ENCODE data around the gene TSHB.

The TSHB gene

DNA sequence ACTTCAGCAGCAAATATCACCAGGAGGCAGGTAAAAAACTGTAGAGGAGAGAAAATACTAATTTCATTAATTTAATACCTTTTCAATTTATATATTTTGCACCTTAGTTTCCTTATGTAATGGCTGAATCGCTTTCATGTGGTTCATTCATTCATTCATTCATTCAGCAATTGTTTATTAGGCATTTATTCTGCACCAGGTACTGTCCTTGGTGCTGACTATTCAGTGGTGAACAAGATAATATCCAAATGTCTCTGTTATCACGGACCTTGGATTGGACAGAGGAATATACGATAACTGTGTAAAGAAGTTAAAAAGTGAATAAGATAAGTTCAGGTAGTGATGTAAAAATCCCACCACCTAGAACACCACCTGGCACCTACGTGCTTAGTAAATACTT, 30.9 kb downstream of the TSHB start:
- DNase-seq (ENCODE audit: low spot score): no peak

DNA sequence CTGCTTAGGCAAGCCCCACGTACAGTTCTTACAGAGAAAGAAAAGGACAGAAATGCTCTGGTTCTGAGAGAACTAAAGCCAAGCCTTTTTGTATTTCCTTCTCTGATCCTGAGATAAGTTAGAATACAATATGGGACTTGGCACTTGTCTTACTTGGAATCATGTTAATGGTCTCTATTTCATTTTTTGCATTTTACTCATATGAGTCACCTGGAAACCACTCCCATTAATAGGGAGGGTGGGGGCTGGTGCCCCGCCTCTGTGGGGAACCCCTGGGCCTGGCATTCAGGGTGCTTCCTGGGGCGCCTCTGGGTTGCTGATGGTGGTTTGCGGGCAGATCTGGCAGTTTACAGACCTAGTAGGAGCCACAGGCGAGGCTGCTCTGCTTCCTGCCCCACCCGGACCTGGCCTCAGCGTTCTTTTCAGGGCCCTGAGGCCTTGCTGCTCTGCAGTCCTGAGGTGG, 32.9 kb downstream of the TSHB start:
- peak; percentile 89 for DNase-seq (ENCODE audit: low spot score)

DNA sequence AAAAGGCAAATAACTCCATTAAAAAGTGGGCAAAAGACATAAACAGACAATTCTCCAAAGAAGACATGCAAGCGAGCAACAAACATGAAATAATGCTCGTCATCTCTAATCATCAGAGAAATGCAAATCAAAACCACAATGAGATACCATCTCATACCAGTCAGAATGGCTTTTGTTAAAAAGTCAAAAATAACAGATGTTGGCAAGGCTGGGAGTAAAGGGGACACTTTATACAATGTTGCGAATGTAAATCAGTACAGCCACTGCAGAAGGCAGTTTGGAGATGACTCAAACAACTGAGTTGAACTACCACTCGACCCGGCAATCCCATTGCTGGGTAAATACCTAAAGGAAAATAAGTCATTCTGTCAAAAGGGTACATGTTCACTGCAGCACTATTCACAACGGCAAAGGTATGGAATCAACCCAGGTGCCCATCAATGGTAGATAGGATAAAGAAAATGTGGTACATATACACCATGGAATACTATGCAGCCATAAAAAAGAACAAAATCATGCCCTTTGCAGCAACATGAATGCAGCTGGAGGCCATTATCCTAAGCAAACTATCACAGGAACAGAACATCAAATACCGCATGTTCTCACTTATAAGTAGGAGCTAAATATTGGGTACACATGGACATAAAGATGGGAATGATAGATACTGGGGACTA, 33.7 kb downstream of the TSHB start:
- no peak for DNase-seq (ENCODE audit: low spot score)

DNA sequence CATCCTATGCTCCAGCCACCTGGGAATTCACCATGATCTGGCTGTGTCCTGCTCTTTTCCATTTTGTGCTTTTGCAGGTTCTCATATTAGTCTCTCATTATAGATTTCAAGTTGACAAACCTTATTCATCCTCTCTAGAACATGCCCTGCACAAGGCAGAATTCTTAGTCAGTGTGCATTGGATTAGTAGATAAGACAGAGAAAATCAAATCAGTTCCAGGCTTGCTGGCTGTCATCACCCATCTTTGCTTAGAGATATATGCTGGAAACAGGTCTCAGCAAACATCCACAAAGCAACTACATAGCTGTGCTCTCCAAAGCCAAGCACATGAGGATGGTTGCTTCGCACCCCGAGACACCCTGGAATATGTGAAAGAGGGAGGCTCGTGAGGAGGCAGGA, 34.8 kb downstream of the TSHB start:
- DNase-seq (ENCODE audit: low spot score): no peak

DNA sequence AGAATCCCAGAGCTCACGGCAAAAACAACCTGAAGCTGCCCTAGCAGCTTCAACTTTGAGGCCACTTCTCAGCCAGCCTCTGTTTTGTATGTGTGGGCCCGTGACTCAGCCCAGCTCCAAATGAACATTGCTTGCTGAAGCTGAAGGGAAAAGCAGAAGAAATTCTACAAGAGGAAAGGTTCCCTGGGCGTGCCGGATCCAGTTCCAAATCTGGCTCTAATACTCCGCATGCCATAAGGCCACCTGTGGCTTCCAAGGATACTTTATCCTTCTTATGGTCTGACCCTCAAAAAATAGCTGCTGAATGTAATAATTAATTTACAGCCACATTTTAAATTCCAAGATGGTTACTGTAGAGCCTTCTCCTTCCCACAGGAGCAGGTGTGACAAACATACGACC, 35.4 kb downstream of the TSHB start:
- peak; percentile 15 for DNase-seq (ENCODE audit: low spot score)

DNA sequence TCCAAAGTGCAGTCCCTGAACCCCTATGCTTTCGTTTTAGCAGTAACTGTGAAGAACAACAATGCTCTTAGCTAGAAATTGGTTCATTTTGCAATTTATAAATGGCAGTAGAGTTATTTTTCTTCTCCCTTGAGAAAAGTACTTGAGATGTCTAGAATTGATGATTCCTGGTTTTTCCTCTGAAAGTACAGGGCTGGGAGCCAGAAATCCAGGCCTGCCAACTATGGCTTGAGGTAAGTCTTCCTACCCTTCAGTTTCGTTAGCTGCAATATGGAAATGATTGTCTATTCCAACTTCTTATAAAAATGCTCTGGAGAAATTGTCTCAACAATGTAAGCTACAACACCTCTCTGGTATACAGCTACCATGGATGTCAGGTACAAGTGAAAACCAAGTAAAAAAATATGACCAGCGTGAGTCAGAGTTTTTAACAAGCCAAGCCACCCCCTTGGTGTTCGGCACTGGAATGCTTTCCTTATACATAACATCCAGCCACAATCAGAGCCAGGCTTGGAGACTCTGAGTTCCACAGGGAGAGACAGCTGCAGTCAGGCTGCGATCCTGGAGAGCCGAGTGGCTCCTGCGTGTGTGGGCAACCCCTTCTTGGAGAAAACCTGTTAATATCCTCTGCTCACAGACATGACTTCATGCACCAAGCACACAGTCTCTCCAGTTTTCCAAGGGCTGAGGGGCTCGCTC, 37.7 kb downstream of the TSHB start:
- peak; percentile 64 for DNase-seq (ENCODE audit: low spot score)

DNA sequence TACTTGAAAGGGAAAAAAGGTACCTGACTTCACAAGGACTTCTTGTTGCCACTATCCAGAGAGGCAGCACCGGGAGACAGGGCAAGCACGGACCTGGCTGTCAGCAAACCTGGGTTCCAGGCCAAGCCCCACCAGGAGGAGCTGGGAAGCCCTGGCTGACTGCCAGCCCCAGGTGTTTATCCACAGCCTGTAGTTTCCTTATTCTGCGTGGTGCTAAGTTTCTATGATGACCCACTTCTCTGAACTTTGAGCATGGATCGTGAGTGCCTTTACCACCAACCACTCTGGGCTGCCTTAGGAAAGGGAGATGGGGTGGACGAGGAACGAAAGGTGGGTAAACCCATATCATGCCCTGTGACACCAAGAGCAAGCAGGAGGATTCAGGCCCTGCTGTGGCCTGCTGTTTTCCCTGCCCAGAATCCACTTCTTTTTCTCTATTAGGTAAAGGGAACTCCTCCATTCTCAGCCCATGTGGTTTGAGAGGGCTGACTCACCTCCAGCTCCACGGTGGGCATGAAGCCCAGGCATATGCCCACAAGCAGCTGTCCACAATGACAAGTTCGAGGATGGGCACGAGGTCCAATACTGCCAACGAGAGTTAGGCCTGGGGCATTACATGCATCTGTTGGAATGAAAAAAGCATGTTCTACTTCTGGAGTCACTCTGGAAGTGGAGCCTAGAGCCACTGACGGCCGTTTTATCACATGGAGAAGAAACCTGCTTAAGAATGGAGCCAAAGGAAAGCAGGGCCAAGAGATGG, 39.4 kb downstream of the TSHB start:
- DNase-seq (ENCODE audit: low spot score): peak; percentile 57

DNA sequence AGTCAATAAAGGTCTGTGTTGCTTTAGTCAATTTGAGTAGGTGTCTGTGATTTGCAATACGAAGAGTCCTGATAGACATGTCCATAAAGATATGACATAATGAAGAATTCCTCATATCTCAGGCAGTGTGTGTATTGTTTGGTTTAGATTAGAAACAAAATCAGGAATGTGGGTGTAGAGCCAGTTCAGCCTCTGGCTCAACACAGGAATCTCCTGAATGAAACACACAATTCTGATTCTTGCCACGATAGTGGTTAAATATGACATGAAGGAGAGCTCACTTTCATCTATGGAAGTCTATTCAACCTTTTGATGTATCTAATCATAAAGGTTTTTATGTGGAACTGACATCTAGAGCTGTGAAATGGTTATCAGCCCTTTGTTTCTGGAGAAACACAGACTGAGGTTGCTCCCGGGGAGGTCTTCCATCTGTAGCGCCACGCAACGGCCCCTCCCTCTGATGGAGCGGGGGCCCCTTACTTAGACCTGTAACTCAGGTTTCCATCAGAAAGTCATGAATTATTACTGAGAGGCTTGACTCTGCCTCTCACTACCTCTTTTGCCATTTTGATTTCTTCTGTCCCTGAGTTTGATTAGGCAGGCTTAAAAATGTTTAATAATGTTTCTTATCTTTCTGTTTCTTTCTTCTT, 40.2 kb downstream of the TSHB start:
- peak; percentile 20 for DNase-seq (ENCODE audit: low spot score)

DNA sequence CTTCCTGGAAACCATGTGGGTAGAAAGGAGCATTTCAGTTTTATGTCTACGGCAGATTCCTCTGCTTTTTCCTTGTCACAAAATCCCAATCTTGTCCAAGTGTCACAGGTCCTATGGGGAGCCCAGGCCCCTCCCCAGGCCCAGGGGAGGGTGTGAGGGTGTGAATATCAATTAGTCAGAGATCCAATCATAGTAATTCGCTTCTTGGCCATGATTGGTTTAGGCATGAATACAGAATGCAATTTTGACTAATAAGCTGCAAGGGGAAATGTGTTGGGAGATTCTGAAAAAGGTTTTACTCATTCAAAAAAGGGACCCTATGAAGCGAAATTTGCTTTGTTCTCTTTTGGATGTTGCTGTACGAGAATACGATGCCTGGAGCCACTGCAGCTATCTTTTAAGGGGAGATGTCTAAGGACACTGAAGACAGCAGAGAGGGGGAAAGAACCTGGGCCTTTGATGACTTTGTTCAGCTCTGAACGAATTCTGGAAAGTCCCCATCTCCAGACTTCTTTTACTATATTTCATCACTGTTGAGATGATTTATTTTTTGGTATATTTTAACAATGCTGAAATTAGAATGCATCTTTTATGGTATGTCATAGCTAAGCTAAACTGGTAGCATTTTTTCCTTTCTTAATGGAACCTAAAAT, 41.5 kb downstream of the TSHB start:
- DNase-seq (ENCODE audit: low spot score): no peak

DNA sequence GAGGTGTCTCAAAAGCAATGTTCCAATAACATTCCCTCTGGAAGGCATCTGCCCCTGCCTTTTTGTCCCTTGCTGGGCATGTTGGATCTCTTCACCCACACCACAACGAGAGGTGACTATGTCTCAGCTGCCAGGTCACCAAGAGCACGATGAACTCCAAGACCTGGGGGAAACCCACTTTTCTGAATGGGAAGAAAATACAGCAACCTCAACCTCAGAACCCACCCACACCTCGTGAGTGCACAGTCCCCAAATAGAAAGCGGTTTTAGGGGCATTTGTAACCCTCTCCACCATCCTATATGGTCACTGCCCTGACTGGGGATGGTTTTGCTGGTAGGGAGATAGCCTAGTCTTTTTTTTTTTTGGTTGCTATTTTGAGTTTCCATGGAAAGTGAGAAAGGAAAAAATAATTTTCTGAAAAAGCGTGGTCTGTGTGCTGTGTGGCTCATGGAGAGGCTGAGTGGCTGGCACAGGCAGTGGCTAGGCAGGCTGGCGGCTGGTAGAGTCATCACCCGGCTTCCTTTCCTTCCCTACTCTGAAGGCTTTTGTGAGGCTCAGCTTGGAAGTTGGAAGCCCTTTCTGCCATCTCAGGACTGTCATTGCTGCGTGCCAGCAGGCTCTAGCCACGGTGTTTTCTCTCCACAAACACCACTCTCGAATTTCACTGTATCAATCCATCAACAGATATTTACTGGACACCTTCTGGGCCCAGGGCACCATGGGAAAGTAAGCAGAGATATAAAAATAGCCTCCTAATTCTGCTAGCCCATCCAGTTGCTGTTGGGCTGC, 43.9 kb downstream of the TSHB start:
- no peak for DNase-seq (ENCODE audit: low spot score)

DNA sequence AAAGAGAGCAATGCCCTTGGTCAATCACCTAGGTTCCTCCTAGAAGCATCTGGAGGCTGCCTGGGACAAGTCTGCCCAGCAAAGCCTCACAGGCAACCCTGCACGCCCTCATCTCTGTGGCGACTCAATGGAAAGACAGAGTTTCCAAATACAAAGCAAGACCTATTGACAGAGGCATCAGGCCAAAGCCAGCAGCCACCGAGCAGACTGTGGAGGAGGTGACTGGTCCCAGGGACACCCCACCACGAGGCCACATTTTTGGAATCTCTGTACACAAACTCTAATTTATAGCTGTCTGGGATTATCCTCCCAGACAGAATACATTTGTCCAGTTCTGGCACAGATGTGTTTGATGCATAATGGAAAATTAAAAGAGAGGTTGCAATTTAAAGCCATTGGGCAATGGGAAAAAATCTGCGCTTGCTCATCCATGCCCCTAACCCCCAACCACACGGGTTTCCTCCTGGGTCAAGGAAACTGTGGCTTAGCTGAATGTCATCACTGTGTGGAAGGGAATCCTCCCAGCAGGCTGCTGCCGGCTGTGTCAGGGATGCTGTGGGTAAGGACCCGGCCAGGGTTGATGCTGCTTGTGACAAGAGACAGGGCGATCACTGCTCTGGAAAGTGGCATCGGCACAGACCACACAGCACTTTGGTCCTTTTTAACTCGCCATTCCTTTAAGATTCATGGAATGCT, 45.4 kb downstream of the TSHB start:
- no peak for DNase-seq (ENCODE audit: low spot score)

DNA sequence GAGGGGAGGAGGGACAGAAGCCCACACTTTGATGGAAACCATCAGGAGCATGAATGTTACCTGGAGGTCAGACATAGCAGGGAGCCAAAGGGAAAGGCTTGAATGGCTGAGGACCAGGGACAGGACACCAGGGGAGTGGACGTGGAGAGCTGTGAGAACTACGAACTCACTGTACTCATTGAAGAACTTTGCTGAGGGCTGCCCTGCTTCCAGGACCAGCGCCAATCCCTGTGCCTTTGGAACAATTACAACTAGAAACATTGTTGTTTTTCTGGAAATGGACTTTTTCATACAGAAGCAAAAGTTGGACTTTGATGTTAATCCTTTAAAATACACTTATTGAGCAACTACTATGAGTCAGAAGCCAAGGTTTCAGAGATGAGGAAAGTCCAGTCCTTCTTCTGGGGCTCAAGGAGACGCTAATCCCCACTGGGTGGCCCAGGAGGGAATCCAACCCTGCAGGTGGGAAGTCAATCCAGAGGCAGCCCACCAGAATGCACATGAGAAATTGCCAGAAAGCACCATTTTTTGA, 46.8 kb downstream of the TSHB start:
- no peak for DNase-seq (ENCODE audit: low spot score)

DNA sequence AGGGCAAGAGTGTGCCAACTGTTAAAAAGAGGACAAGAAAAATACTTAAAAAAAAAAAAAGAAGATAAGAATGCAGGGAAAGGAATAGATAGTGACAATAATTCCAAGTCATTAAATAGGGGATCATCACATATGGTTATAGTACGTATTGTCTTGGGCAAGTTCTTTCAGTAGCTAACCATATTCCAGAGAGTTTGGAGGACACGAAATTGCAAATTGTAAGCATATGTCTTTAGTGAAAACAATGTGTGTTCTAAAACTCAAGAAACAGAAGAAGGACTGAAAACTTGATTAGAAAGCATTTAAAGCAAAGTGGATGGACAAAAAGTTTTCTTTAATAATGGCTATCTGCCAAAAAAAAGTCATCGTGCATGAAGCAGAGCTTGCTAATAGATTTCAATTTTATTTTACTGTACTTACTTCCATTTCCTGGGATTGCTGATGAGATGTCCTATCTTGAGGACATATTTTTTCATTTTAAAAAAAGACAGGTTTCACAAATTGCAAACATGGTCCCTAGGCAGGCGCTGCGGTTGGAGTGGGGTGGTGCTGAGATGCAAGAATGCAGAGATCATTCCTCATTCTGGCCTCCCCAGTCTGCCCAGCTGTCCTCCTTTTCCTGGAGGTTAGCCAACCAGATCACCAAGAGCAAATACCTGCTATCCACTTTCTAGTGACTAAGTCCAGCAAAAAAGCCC, 47.8 kb downstream of the TSHB start:
- DNase-seq (ENCODE audit: low spot score): no peak

DNA sequence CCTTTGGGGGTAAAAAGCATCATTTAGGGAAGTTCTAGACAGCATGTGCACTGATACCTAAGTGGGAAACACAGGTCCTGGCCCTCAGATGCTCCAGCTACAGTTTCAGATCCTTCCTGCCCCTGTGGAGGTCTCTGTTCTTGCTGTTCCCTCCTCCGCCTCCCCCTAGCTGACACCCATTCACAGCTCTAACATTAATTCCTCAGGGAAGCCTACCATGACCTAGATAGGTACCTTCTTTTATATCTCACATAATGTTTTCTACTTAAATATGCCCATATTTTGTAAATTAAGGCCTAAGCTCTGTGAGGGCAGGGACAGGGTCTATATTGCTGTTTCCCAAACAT, 48.3 kb downstream of the TSHB start:
- no peak for DNase-seq (ENCODE audit: low spot score)

DNA sequence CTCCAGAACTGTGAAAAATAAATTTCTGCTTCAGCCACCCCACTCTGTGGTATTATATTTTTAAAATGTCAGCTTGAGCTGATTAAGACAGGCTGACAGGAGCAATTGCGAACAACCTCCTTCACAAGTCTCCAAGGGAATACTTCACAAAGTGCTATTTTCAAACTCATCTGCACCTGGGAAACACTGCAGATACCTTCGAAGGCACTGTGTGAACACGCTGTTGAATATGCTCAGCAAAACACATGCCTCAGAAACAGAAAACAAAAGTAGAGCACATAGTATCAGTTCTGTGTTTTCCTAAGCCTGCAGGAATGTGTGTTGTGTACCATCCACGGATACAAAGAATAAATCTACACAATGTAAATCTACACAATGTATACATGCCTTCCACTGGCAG, 49.1 kb downstream of the TSHB start:
- DNase-seq (ENCODE audit: low spot score): no peak

DNA sequence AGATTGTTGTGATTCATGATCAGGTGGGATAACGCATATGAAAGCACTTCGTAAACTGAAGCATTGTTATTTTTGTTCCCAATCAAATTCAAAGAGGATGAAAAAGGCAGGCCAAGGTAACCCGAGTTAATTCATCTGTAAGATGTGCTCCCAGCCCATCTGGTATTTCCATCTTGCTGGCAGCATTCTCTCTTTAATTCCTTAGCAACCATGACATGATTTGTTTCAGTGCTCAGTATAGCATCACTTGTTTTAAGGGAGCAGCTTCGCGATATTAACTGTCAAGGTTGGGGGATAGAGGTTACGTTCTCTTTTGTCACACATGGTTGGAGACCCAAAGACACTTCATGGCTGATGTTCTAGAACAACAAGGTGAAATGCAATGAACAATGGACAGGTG, 53.3 kb downstream of the TSHB start:
- no peak for DNase-seq (ENCODE audit: low spot score)

Data from LoVo (cell line).